Stimulated activated CD8-positive, alpha-beta memory T cell treated with anti-CD3 and anti-CD28 coated beads, Interleukin-2, amount 100 ng/mL, for 1 hour (primary cell): ENCODE results near the gene TMEM233.

Experiments
- DNase-seq, 2 donors: peaks; one replicate each; pipeline ENCODE4 v3.0.0-alpha.2; 2020; ENCODE audit warnings: low read depth in 2 of 2

TMEM233 gene

DNA sequence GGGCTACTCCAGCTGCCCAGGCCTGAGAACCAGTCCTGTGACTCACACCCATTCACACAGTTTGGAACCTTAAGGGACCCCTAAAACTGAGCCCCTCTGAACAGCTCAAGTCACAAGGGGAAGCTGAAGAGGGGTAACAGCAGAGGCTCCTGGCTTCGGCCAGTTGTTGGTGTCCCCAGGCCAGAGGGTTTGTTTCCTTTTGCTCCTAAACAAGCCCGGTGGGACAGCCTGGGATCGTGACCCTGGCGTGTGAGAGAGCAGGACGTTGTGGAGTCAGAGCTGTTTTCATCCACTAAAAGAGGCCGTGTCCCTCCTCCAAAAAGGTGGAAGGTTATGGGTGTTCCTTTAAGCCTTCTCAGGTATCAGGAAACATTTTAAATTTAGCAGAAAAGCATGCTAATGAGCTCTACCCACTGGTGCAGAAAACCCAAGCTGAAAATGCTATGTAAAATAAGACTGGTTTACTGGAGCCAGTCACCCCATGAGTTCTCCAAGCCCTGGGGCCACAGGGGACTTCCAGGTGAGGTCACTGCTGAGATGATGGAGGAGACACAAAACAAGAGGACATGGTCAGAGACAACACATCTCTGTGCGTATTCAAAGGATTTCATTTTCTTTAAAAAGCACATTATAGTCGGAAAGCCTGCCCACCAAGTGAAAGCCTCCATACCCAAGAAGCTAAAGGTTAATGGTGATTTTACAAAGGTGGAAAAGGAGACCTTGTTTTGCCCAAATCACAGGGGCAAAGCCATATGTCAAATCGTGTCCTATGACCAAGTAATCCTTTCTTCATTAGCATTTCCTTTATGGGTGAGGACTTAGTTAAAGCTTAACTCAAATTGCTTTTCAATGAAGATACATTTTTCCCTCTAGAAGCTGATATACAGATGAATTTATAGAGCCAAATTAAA, 88.4 kb downstream of the TMEM233 start:
- DNase-seq = no peak

DNA sequence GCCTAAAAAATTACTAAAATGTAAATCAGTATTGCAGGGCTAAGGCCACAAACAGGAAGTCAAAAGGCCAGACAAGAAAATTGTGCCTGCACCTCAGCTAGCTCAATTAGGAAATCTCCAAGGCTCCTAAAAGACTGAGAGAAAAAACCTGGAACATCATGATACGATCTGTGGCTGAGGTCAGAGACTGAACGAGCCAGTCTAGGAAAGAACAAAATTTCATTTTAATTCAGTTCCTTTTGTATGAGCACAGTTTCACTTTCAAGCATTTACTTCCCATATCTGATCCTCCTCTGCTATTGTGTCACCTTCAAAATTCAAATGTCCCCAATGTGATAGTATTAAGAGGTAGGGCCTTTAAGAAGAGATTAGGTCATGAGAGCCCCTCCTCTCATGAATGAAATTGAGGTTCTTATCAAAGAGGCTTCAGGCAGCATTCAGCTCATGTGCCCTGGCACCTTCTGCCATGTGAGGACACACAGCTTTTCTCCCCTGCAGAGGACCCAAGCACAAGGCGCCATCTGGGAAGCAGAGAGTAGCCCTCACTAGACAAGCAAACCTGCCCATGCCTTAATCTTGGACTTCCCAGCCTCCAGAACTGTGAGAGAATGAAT, 89.2 kb downstream of the TMEM233 start:
- no peak for DNase-seq

DNA sequence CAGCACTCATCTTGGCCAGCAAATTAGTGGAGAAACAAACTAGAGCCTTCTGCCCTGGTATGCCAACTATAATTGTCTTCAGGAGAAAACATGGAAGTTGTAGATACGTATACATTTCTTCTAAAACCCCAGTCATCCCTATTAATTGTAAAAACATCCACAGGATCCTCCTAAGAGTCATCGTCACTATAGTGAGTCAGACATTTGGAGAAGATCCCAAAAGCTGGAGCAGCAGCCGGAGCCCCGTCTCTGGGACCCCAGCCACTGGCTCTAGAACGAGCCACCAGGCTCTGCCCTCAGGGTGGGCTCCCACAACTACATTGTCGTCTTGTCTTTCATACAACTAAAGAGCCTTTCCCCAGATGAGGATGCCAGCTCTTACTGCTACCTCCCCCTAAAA, 89.8 kb downstream of the TMEM233 start:
- DNase-seq = no peak

DNA sequence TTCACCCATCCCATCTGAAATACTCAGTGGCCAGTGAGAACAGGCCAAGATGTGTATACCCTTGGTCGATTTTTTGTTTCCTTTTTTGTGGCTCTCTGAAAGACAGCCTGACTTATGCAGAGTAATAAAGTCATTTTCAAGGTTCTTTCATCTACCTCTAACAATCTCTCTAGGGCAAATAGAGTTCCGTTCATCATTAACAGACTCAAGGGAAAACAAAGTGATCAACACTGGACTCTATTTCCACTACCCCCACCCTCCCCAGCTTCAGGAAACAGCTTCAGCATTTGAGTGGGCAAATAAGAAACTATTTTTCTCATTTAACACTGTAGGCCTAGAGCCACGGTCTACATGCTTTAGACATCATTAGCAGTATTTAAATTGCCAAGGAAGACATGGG, 90.2 kb downstream of the TMEM233 start:
- no peak for DNase-seq

DNA sequence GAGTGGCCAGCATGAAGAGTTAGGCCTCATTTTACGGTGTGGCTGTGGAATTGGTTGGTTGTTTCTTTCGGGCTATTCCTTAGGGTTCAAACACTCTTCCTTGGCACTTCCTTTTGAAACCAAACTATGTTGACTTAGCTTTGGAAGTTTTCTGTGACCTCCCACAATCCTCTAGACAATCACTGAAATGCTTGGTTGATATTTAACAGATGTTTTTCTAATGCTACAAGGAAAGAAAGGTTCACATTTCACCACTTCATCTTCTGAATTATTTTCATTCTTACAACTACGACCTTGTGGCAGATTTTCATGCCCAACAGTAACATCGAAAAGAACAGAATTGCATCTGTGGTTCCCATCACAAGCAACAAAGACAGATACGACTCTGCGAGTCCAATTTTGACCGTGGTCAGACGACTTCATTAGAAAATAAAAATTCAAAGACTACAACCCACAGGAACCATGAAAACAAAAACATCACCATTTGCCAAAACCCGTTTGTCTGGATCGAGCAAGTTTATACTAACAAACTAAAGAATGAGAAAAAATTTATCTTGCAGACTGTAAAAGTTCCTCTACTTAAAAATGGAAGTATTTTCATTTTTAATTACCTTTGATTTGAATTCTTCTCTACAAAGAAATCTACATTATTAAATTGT, 91.3 kb downstream of the TMEM233 start:
- no peak for DNase-seq

DNA sequence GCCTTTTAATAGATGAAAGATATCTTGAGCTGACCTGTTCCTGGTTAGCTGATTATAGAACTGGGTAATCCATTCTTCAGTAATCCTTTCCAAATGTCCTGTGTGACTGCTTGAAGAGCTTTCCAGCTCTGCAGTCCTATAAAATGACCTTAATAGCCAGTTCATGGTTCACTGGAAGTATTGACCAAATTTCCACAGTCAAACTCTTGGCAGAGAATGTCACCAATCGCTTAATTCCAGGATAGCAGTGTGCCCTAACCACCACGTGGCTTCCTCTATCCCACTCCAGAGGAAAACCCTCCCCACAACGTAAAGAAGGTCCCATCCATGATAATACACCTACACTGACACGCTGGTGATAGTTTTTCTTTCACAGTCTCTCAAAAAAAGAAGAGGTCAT, 91.8 kb downstream of the TMEM233 start:
- DNase-seq = no peak

DNA sequence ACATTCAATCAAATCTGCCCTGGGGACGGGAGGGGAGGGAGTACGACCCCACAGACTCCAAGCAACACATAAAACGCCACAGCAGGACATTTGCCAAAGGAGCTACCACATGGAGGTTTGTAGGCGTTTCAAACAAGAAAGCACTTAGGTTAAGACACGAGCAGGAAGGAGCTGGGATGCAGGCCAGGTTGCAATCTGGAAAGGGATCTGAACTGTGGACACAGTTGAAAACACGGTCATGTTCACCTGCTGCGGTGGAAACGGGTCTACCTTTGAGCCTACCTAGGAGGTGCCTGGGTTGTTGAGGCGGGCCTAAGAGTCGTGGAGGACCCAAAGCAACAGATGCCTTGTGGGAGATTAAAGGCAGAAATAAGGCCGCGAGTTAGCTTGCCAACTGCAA, 92.8 kb downstream of the TMEM233 start:
- DNase-seq = no peak

DNA sequence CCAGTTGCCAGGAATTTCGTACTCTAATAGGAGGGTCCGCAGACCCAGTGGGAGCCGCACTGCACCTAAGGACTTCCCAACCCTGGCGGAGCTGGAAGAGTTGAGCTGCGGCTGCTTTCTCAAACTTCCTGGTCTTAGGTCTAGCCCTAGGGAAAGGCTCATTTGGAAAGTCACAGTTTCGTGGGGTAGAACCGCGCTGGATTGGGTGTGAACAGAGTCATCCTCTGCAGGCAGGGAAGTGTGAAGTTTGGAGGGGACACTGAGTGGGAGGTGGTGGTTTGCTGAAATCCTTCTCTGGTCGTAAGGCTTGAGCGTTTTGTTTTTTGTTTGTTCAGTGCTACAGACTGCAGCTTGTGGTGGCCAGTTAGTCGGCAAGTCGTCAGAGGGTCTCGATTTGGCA, 93.2 kb downstream of the TMEM233 start:
- DNase-seq = no peak

DNA sequence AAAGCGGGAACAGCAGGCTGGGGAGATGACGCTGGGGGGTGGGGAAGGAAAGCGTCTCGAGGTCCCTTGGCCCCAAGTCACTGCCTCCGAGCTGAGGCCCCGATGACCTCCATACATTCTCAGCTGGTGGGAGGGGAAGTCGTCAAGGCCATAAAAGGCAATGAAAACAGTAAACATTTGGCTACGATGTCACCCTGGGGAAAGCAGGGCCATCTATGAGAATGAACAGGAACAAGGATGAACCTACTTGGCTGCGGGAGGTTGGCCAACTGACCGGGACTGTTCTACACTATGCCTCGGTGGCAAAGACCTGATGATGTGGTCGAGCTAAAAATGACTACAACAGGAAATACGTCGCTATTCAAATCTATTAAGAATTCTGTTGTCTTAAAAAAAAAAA, 93.8 kb downstream of the TMEM233 start:
- DNase-seq = no peak

DNA sequence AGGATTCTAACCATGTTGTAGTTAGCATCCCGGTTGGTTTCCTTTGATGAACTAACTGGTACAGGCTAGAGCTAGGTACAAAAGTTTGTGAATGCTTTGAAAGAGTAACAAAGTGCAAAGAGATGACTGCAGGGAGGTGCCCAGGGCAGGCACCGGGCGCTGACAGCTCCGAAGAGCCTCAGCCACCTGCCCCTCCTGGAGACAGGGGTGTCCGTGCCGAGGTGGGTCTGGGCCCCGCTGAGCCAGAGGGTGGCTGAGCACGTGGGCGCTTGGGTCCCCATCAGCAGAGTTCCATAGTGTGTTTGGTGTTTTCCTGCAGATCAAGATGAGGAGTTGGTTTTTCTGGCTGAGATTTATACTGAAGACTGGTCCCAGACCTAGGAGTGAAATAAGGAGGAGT, 94.3 kb downstream of the TMEM233 start:
- no peak for DNase-seq

DNA sequence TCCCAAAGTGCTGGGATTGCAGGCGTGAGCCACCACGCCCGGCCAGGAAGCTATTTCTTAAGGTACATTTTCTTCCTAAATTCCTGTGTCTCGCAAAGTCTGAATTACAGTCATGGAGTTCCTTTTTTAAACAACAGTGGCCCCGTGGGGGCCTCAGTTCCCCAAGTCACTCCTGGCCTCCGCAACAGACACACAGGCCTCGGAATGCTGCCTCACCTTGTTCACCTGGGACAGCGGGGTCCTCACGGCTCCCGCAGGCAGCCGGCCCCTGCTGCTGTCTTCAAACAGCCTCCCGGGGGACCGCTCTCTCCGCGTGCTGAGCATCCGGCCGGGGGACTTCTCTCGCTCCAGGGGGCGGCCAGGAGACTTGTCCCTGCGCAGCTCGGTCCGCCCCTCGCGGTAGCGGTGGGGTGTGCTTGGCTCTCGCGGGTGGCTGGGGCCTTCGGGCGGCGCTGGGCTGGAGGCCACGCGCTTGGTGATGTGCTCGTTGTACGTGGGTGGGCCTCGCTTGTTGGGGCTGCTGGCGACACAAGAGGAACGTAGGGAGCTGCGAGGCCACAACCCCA, 96.4 kb downstream of the TMEM233 start:
- no peak for DNase-seq

DNA sequence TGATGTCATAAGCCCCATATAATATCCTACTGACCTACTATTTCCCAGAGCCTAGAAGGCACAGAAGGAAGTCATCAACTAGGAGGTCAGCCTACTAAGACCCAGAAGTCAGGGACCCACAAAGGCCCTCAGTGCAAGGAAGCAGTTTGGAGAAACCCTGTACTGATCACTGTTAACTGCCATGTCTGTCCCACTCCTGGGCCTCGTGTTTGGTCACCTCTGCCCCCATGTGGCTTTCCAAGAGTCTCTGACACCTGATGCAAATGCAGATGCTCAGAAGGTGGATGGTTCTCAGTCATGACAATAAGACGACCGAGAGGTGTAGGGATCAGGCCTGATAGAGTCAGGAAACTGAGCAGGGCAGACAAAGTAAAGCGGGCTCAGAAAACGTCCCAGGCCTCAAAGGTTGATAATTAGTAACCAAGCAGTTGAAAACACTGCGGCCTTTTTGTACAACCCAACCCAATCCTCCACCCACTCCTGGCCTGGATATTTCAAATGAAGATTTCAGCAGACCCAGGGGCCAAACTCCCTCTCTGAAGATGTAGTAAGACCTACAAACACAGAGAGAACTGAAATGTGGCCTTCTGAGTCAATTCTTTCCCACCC, 97.7 kb downstream of the TMEM233 start:
- DNase-seq = no peak

DNA sequence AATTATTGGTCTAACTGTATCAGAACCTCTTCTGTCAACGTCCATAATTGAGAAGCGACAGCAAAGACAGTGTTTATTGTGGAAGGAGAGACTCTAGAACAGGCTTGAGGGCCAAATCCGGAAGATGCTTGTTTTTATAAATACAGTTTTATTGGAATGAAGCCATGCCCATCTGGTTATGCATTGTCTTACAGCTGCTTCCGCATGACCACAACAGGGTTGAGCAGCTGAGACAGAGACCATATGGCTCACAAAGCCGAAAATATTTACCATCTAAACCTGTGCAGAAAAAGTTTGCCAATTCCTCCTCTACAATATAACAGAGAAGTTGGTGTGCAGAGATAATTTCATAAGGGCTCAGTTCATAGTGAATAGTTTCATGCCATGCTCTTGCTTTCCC, 98.8 kb downstream of the TMEM233 start:
- DNase-seq = no peak
